DOHH2 (cell line): Measurements from ENCODE around the gene TTC34.

ENCODE experiments used
- H3F3A ChIP-seq: fragments of 200-600 bp; sonication (generic), shearing (Covaris generic); 2 replicates; pipeline ENCODE4 v1.6.0; 2016; ENCODE audit warnings: antibody characterized with exemption, mild to moderate bottlenecking; ENCODE audit not compliant: control insufficient read depth, insufficient read depth
- H3K27ac ChIP-seq: fragments of 200-600 bp; sonication (generic); 2 replicates; pipeline ENCODE4 v1.5.1; 2014; ENCODE audit warnings: low read depth, mild to moderate bottlenecking, low read length, moderate library complexity
- H3K27me3 ChIP-seq: fragments of 200-600 bp; sonication (generic); 2 replicates; pipeline ENCODE4 v1.6.1; 2014; ENCODE audit warnings: mild to moderate bottlenecking, low read length, mixed read lengths; ENCODE audit not compliant: control insufficient read depth
- H3K36me3 ChIP-seq: fragments of 200-600 bp; sonication (generic); 2 replicates; pipeline ENCODE4 v1.6.1; 2014; ENCODE audit warnings: mild to moderate bottlenecking, low read length, moderate library complexity, mixed read lengths; ENCODE audit not compliant: control insufficient read depth
- H3K4me1 ChIP-seq: fragments of 200-600 bp; sonication (generic); 2 replicates; pipeline ENCODE4 v1.6.1; 2014; ENCODE audit warnings: mild to moderate bottlenecking, low read length, mixed read lengths; ENCODE audit not compliant: control insufficient read depth
- H3K4me2 ChIP-seq: fragments of 200-600 bp; sonication (generic); 2 replicates; pipeline ENCODE4 v1.6.0; 2014; ENCODE audit warnings: mild to moderate bottlenecking, low read length, moderate library complexity
- H3K4me3 ChIP-seq: fragments of 200-600 bp; sonication (generic); 2 replicates; pipeline ENCODE4 v1.5.1; 2014; ENCODE audit warnings: mild to moderate bottlenecking, low read length, mixed read lengths
- H3K79me2 ChIP-seq: fragments of 200-600 bp; sonication (generic); 2 replicates; pipeline ENCODE4 v1.6.1; 2014; ENCODE audit warnings: mild to moderate bottlenecking, low read length, mixed read lengths; ENCODE audit not compliant: control insufficient read depth
- H3K9me2 ChIP-seq: fragments of 200-600 bp; sonication (generic); replicated peaks from 2 replicates; pipeline ENCODE4 v1.6.1; 2014; ENCODE audit warnings: mild to moderate bottlenecking, low read length, mixed read lengths; ENCODE audit not compliant: control insufficient read depth
- H3K9me3 ChIP-seq: fragments of 200-600 bp; sonication (generic); 2 replicates; pipeline ENCODE4 v1.6.1; 2014; ENCODE audit warnings: antibody characterized with exemption, low read length, mixed read lengths; ENCODE audit not compliant: control insufficient read depth, insufficient read depth
- H4K20me1 ChIP-seq: fragments of 200-600 bp; sonication (generic); 2 replicates; pipeline ENCODE4 v1.6.0; 2014; ENCODE audit warnings: low read depth, mild to moderate bottlenecking, antibody characterized with exemption, low read length, moderate library complexity; ENCODE audit not compliant: control insufficient read depth, insufficient read depth
- EZH2phosphoT487 ChIP-seq: fragments of 200-600 bp; sonication (generic); IDR thresholded peaks from 2 replicates; pipeline ENCODE4 v1.6.1; 2017; ENCODE audit warnings: borderline replicate concordance, mild to moderate bottlenecking, antibody characterized with exemption, low read length, moderate library complexity, mixed read lengths
- TF ChIP-seq, protein P1 (sequence below): fragments of 200-600 bp; sonication (generic); IDR thresholded peaks from one replicate; pipeline ENCODE4 v1.5.1; 2014; ENCODE audit warnings: antibody characterized with exemption, mild to moderate bottlenecking, low read depth, low read length; ENCODE audit not compliant: poor library complexity, severe bottlenecking

TTC34 gene

DNA sequence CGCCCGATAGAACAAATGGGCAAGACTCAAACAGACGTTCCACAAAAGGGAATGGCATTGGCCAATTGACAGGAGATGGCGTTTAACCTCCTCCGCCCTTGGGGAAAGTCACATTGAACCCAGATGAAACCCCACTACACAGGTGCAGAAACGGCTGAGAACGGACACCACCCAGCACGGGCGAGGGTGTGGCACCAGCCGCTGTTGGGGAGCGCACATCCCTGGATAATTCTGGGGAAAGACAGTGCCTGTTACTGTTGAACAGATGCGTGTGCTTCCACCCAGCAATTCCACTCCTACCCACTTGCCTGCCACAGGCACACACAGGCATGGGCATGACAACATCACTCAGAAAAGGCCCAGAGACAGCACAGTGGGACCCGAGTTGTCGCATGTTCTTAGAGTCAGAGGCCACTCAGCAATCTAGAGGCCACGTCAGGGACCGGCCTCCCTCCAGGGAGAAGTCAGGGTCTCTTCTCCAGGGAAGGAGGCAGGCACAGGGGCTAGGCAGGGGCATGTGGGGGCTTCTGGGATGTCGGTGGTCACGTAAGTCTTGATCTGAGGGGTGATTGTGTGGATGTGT, 199.7 kb downstream of the TTC34 start:
- H3K27ac ChIP-seq, result no peak overlapping the region
- H3K9me2 ChIP-seq, result no peaks in the 10 kb centered on the region
- H3K79me2 ChIP-seq, result no peaks in the 10 kb centered on the region
- H3K4me1 ChIP-seq, result no peaks in the 10 kb centered on the region
- no peaks in the 10 kb centered on the region for H3K9me3 ChIP-seq
- H3K4me3 ChIP-seq, result no peak overlapping the region
- H4K20me1 ChIP-seq, result no peaks in the 10 kb centered on the region
- TF ChIP-seq EZH2phosphoT487, result no peak
- TF ChIP-seq, protein P1, sequence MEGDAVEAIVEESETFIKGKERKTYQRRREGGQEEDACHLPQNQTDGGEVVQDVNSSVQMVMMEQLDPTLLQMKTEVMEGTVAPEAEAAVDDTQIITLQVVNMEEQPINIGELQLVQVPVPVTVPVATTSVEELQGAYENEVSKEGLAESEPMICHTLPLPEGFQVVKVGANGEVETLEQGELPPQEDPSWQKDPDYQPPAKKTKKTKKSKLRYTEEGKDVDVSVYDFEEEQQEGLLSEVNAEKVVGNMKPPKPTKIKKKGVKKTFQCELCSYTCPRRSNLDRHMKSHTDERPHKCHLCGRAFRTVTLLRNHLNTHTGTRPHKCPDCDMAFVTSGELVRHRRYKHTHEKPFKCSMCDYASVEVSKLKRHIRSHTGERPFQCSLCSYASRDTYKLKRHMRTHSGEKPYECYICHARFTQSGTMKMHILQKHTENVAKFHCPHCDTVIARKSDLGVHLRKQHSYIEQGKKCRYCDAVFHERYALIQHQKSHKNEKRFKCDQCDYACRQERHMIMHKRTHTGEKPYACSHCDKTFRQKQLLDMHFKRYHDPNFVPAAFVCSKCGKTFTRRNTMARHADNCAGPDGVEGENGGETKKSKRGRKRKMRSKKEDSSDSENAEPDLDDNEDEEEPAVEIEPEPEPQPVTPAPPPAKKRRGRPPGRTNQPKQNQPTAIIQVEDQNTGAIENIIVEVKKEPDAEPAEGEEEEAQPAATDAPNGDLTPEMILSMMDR, result no peak
- no peak overlapping the region for H3K4me2 ChIP-seq
- no peaks in the 10 kb centered on the region for H3F3A ChIP-seq
- H3K36me3 ChIP-seq, result no peaks in the 10 kb centered on the region
- H3K27me3 ChIP-seq, result no peaks in the 10 kb centered on the region

DNA sequence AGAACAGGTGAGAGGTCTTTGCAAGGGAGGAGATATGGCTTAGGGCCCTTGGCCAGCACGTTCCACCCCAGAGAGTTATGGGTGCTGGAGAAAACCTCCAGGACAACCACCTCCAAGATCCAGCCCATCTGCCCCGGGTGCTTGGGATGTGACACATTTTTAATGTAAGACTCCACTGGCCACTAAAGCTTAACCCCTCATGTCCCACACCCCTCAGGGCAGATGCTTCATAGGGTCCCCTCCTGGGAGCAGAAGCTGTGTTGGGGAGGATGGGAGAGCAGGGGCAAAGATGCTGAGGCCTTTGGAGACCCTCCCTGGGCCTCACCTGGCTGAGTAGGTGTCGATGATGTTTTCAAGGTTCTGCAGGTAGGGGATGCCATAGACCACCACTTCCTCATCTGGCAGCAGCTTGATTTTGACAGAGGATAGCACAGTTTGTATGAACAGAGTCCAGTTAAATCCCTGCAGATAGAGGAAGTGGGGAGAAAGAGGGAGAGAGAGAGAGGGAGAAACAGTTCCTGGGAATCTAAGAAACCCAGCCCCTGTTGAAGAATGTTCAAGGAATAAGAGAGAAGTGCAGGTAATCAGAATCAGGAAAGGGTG, 203.1 kb downstream of the TTC34 start:
- H3K4me2 ChIP-seq, result no peak overlapping the region
- H3K36me3 ChIP-seq, result no peaks in the 10 kb centered on the region
- H3K27ac ChIP-seq, result no peak overlapping the region
- no peaks in the 10 kb centered on the region for H3K4me1 ChIP-seq
- H3F3A ChIP-seq, result no peaks in the 10 kb centered on the region
- H4K20me1 ChIP-seq, result no peaks in the 10 kb centered on the region
- H3K4me3 ChIP-seq, result no peak overlapping the region
- no peak for TF ChIP-seq EZH2phosphoT487
- TF ChIP-seq, protein P1, result no peak
- H3K79me2 ChIP-seq, result no peaks in the 10 kb centered on the region
- H3K27me3 ChIP-seq, result no peaks in the 10 kb centered on the region
- no peaks in the 10 kb centered on the region for H3K9me3 ChIP-seq
- no peaks in the 10 kb centered on the region for H3K9me2 ChIP-seq

DNA sequence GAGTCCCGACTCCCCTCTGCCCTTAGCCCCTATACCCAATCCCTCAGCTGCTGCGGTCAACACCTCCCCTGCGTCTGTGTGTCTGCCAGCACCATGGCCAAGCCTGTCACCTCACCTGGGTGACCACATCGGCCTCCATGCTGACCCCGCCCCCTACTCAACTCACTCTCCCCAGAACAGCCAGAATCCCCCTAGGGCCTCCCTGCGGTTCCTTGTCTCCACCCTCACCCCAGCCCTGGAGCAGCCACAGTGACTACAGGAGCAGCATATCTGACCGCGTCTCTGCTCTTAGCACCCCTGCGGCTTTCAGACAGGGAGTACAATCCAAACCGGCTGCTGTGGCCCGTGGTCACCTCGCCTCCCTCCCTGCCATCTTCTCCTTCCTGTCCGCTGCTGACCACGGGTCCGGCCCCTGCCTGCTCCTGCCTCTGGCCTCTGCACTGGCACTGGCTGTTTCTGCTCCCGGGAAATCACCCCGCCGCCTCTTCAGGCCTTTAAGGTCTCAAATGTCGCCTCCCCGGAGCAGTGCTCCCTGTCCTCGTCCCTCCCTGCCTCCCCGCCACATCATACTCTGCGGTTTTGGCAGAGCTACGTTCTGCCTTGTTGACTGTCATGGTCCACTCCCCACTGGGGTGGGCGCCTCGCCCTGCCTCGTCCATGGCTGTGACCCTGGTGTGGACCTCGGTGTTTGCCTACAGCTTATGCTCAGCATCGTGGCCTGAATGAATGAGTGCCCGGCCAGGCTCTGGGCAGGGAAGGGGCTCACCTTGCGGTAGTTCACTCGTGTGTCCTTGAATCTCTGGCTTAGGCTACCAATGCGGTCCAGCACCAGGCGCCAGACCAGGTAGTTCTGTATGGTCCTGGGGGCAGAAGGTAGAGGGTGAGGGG, 203.8 kb downstream of the TTC34 start:
- H3K27ac ChIP-seq, result no peak overlapping the region
- no peaks in the 10 kb centered on the region for H3F3A ChIP-seq
- no peaks in the 10 kb centered on the region for H4K20me1 ChIP-seq
- H3K4me2 ChIP-seq, result no peak overlapping the region
- H3K27me3 ChIP-seq, result no peaks in the 10 kb centered on the region
- H3K4me1 ChIP-seq, result no peaks in the 10 kb centered on the region
- H3K9me2 ChIP-seq, result no peaks in the 10 kb centered on the region
- H3K36me3 ChIP-seq, result no peaks in the 10 kb centered on the region
- no peaks in the 10 kb centered on the region for H3K9me3 ChIP-seq
- no peaks in the 10 kb centered on the region for H3K79me2 ChIP-seq
- TF ChIP-seq, protein P1, result no peak
- no peak for TF ChIP-seq EZH2phosphoT487
- H3K4me3 ChIP-seq, result no peak overlapping the region
